Astrocyte of the spinal cord (primary cell): ENCODE data around the gene MEF2D.

Experiments used
- DNase-seq: peaks from one replicate; pipeline ENCODE4 v3.0.0; 2011; ENCODE audit warnings: low read depth, low spot score
- H3K4me3 ChIP-seq: 2 replicates; pipeline ENCODE4 v1.5.1; 2011; ENCODE audit warnings: low read depth, mild to moderate bottlenecking, low read length, moderate library complexity
- CTCF ChIP-seq: IDR thresholded peaks from 2 replicates; pipeline ENCODE4 v1.5.1; 2012; ENCODE audit warnings: low read depth, mild to moderate bottlenecking, low read length, inconsistent platforms
- in situ Hi-C: cut with HindIII; loops from 2 replicates; pipeline ENCODE4 v1.10.0; 2017; ENCODE audit warnings: low sequenced_read_pairs

MEF2D gene

GRCh38 chr1:156480016-156480370 lies 20.6 kb downstream of the MEF2D start:
- no peak for DNase-seq
- peak; percentile 34 for TF ChIP-seq CTCF
- no peak overlapping the region for H3K4me3 ChIP-seq
- in situ Hi-C loops, result no loop called here

DNA sequence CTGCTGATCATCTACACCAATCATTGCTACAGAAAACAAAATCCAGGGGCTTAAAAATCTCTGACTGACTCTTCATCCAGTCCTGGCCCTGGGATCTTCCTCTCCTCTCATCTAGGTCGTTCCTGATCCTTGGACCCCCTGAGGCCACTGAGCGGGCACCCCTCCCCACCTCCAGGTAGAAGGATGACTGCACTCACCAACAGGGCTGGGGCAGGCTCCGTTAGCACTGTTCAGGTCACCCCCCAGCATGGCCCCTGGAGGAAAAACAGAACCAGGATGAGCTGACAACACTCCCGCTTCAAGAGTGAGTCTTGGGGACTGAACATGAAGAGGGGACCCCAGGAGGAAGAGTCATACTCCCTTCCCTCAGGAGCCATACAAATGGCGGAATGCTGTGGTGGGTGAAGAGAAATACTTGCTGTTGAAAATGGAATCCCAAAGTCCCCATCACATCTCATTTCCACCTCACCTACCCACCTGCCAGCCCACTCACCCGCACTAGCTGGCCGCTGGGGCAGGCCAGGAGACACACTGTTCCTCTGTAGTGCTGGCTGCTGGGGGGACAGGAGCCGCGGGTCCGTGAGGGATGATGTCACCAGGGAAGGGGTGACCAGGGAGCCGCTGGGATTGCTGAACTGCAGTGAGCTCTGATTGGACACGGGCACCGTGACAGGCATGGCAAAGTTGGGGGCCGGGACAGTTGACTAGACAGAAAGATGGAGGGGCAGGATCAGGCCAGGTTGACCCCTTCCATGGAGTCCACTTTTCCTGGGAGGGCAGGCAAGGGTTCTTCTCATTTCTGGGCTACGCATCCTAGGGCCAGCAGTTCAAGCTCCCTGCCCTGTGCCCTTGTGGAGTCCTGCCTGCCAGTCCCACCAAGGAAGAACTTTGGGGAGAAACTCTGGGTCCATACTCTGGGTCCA lies 21.2 kb downstream of the MEF2D start:
- TF ChIP-seq CTCF, result no peak
- in situ Hi-C loops, result no loop called here
- no peak overlapping the region for H3K4me3 ChIP-seq
- no peak for DNase-seq

DNA sequence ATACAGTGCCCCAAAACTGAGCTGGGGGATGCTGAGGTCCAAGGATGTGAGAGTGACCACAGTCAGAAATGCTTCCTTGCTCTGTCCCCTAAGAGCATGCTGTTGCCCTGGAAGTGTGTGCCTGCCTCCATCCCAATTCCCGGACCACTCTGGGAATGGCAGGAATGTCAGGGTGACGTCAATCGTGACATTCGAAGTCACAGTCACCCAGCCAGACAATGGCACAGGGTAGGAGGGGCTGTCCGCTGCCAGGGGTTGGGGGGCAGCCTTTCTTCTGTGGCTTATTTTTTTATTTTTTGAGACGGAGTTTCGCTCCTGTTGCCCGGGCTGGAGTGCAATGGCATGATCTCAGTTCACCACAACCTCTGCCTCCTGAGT lies 22.3 kb downstream of the MEF2D start:
- H3K4me3 ChIP-seq, result no peak overlapping the region
- no peak for TF ChIP-seq CTCF
- in situ Hi-C loops, result no loop called here
- no peak for DNase-seq

DNA sequence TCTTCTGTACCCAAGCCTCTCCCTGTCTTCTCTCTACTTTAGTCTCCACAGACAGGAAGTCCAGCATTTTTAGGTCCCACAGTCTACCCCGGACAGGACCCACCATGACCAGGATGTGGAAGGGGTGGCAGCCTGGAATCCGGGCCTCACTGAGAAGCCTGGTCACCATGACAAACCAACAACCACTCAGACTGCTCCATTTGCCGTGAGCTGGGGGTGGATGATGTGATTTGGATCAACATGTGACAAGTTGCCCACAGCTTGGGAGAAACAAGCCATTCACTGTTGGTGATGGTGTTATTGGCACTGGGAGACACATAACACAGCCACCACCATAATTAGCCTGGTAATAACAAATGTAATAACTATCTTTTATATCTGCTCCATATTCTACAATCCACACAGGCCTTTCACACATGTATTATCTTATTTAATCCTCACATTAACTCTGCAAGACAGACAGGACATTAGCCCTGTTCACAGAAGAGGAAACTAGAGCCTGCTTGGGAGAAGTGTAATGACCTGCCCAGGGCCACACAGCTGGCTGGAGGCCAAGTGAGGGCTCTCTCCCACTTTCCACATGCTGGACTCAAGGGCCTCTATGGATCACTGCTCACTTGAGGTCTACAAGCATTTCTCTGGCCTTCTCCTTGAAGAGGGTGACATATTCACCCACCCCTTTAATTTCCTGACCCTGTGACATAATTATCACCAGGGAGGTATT lies 22.9 kb downstream of the MEF2D start:
- no peak for TF ChIP-seq CTCF
- no peak for DNase-seq

GRCh38 chr1:156476501-156477298 lies 23.9 kb downstream of the MEF2D start:
- in situ Hi-C loops, result no loop called here
- TF ChIP-seq CTCF, result no peak
- no peak overlapping the region for H3K4me3 ChIP-seq
- DNase-seq, result peak; percentile 79

More for the DNA sequence above, 22.9 kb downstream of the MEF2D start:
- in situ Hi-C loops, result no loop called here
- no peak overlapping the region for H3K4me3 ChIP-seq
